Activated T-helper 1 cell treated with anti-CD3 and anti-CD28 coated beads, Interleukin-12 subunit alpha, Interleukin-12 subunit beta, Interleukin-2, Interleukin-4 antibody, amounts not matched to agents 30 ng/mL and 10 ng/mL and 1 ng/mL, durations not matched to agents 14 hours and 24 hours and 36 hours (primary cell): ENCODE measurements around the gene PLCB4. TPM values are rescaled to one million over a fixed set of nuclear protein-coding genes. Genes with fewer than 3 reads are reported as not detected.

Experiments used
- DNase-seq: peaks from one replicate; pipeline ENCODE4 v3.0.0; 2021; ENCODE audit warnings: low spot score
- H3K27ac Mint-ChIP-seq: one replicate; pipeline ENCODE4 v1.8.0; 2021; ENCODE audit warnings: mild to moderate bottlenecking, mixed read lengths
- H3K27me3 Mint-ChIP-seq: one replicate; pipeline ENCODE4 v1.8.0; 2022; ENCODE audit warnings: mild to moderate bottlenecking, moderate library complexity, mixed read lengths; ENCODE audit not compliant: insufficient read depth
- H3K36me3 Mint-ChIP-seq: one replicate; pipeline ENCODE4 v1.8.0; 2021; ENCODE audit warnings: low read depth, mixed read lengths
- H3K4me1 Mint-ChIP-seq: one replicate; pipeline ENCODE4 v1.8.0; 2021; ENCODE audit warnings: low read depth, mixed read lengths
- H3K4me3 Mint-ChIP-seq: one replicate; pipeline ENCODE4 v1.8.0; 2021; ENCODE audit warnings: mild to moderate bottlenecking, moderate library complexity, mixed read lengths
- H3K9me3 Mint-ChIP-seq: one replicate; pipeline ENCODE4 v1.8.0; 2021; ENCODE audit warnings: mixed read lengths
- intact Hi-C: fragments of 100-400 bp; cut with micrococcal nuclease; formaldehyde crosslinking; loops from one replicate; pipeline ENCODE4 v1.15.1; 2024
- total RNA-seq: library from RNA; stranded (reverse); gene quantifications from 2 replicates; pipeline ENCODE4 v1.2.3, GENCODE V29; 2022

PLCB4 gene
- total RNA-seq, 1 donor from 2014 or later, result not detected

DNA sequence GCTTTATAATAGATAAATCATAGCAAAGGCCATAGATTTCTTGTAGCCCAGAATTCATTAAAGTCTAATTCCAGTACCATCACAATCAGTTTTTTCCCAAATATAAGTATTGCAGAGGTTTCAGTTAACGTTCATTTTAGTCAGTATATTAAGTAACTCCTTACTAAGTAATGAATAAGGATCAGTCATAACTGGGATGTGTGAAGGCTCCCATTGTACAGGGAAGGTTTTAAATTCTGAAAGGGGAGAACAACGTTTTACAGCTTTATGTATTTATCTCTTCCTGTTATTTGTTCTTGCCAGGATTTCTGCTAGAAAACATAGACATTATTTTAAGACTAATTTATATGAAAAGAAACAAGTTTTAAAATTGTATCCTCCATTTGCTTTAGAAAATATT, 230.0 kb downstream of the PLCB4 start:
- intact Hi-C loops, result no loop called here
- Mint-ChIP-seq H3K4me1 (no peaks in the 10 kb centered on the region), H3K27me3 (no peaks in the 10 kb centered on the region), H3K9me3 (no peaks in the 10 kb centered on the region), H3K4me3 (no peak overlapping the region), H3K27ac (no peak overlapping the region), H3K36me3 (no peaks in the 10 kb centered on the region)
- DNase-seq, result no peak

DNA sequence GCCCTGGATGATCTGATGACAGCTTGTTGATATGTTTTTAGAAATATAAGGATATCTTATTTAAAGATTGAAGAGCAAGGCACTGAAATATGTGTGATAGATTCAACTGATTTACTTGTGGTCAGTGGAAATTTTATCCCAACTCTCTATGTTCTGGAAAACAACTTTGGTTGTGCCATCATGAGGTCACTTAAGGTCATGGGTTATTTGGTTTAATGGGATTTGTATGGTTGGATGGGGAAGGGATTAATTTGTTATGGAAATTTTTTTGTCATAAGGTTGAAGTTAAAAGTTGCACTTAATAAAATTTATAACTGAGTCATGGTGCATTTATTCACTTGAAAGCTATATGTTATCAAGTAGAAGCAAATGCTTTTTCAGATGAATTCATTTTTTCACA, 231.2 kb downstream of the PLCB4 start:
- no peak overlapping the region for H3K27ac Mint-ChIP-seq
- H3K9me3 Mint-ChIP-seq, result no peaks in the 10 kb centered on the region
- H3K27me3 Mint-ChIP-seq, result no peaks in the 10 kb centered on the region
- H3K36me3 Mint-ChIP-seq, result no peaks in the 10 kb centered on the region
- no peaks in the 10 kb centered on the region for H3K4me1 Mint-ChIP-seq
- no peak for DNase-seq
- no peak overlapping the region for H3K4me3 Mint-ChIP-seq
- intact Hi-C loops, result no loop called here

DNA sequence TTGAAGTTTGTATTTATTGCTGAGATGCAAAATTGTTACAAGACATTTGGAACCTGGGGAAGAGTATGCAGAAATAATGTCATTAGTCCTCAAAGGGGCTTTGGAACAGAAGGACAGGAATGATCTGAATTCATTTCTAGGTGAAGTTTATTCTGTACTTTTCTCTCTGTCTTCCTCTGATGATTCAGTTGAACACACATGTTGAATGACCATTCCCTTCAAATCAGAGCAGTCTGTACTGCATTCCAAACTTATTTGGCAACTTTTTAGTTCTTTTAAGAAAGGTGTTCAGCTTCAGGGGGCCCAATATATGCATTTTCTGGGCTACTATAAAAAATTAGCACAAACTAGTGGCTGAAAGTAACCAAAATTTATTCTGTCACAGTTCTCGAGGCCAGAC, 231.6 kb downstream of the PLCB4 start:
- no peak for DNase-seq
- H3K4me1 Mint-ChIP-seq, result no peaks in the 10 kb centered on the region
- H3K36me3 Mint-ChIP-seq, result no peaks in the 10 kb centered on the region
- H3K27ac Mint-ChIP-seq, result no peak overlapping the region
- no peak overlapping the region for H3K4me3 Mint-ChIP-seq
- no peaks in the 10 kb centered on the region for H3K9me3 Mint-ChIP-seq
- H3K27me3 Mint-ChIP-seq, result no peaks in the 10 kb centered on the region
- intact Hi-C loops, result no loop called here

DNA sequence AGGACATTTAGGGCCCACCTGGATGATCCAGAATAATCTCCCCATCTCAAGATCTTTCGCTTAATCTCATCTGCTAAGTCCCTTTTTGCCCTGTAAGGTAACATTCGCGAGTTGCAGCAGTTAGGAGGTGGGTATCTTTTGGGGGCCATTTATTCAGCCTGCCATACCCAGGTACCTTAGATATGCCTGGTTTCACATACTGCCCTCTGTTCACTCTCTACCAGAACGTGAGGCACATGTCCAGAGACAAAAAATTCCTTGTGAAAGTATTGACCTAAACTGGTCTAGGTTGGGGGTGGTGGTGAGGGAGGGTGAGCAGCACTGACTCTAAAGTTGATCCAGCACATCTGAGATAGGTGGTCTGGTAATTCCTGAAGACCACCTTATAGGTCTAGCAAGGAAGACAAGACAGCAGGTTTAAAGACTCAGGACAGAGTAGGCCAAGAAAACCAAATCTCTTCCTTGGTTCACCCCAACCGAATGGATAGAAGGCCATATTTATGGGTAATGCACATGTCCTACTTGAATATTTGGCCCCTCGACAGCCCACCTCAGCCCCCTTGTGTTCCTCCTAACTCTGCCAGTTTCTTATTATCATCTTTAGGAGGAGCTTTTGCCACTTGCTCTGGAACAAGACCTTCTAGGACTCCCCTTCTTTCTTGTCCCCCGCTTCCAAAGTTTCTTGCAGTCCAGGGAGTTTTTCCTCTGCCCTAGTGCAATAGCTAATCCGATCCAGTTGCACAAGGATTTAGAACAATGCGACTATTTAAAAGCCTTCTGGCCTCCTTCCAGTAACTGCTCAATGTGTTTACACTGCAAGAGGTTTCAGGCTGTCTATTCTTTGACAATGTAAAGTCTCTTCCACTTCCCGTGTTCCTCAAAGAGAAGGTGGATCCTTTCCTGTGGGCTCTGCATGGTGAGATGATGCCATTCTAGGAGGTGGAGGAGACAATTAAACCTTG, 232.5 kb downstream of the PLCB4 start:
- no peak for DNase-seq
- intact Hi-C loops, result no loop called here
- no peaks in the 10 kb centered on the region for H3K36me3 Mint-ChIP-seq
- no peak overlapping the region for H3K4me3 Mint-ChIP-seq
- no peaks in the 10 kb centered on the region for H3K27me3 Mint-ChIP-seq
- H3K9me3 Mint-ChIP-seq, result no peaks in the 10 kb centered on the region
- no peaks in the 10 kb centered on the region for H3K4me1 Mint-ChIP-seq
- H3K27ac Mint-ChIP-seq, result no peak overlapping the region

DNA sequence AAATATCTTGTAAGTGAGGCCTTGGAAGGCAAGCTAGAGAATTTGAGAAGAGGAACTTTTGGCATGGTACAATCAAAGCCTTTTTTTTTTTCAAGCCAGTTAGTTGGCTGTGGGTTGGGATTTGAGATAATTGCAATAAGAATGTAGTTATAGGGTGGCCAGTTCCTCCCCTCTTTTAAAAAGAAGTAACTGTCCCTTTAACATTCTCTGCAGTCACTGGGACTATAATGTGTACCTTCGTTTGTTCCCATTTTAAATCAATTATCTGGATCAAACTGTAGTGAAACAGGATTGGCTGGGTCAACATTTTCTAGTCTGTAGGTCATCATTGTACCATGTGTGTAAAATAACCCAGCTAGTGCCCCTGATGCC, 233.2 kb downstream of the PLCB4 start:
- Mint-ChIP-seq H3K27me3 (no peaks in the 10 kb centered on the region), H3K4me1 (no peaks in the 10 kb centered on the region), H3K4me3 (no peak overlapping the region), H3K27ac (no peak overlapping the region), H3K9me3 (no peaks in the 10 kb centered on the region), H3K36me3 (no peaks in the 10 kb centered on the region)
- DNase-seq, result no peak
- intact Hi-C loops, result no loop called here

DNA sequence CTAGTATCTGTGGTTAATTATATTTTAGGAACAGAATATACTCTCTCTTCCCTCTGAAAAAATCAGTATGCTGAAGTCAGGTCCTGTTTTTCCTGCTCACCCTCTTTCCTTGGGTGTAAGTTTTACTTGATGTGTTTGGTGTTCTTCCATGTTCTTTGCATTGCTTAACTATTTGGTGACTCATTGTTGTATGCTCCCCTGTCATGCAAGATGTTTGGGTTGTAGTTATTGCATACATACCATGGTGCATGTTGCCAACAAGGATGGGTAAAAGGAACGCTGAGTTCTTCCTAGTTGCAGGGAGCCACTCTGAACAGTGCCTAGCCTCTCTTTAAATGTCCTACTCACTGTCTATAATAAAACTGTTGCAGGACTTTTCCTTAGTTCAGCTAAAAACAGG, 237.6 kb downstream of the PLCB4 start:
- no peaks in the 10 kb centered on the region for H3K4me1 Mint-ChIP-seq
- no peak for DNase-seq
- H3K27me3 Mint-ChIP-seq, result no peaks in the 10 kb centered on the region
- no peak overlapping the region for H3K27ac Mint-ChIP-seq
- H3K36me3 Mint-ChIP-seq, result no peaks in the 10 kb centered on the region
- H3K4me3 Mint-ChIP-seq, result no peak overlapping the region
- H3K9me3 Mint-ChIP-seq, result no peaks in the 10 kb centered on the region
- intact Hi-C loops, result no loop called here

DNA sequence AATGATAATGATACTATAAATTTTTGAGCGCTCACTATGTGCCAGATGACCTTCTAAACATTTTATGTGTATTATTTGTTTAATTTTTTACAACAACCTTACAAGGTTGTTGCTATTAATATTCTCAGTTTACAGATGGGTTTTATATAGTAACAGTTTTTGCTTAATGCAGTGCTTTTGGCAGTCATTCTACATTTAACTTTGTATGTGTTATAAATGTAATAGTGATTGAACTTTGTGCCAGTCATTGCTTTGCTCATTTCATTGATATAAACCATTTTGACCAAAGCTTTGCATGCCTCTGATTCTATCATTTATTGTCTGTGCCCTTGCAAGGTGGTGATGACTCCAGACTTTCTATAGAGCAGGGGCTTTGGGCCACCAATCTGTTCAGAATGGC, 239.2 kb downstream of the PLCB4 start:
- H3K27ac Mint-ChIP-seq, result no peak overlapping the region
- no peaks in the 10 kb centered on the region for H3K27me3 Mint-ChIP-seq
- no peaks in the 10 kb centered on the region for H3K4me1 Mint-ChIP-seq
- no peak for DNase-seq
- intact Hi-C loops, result no loop called here
- H3K4me3 Mint-ChIP-seq, result no peak overlapping the region
- no peaks in the 10 kb centered on the region for H3K9me3 Mint-ChIP-seq
- H3K36me3 Mint-ChIP-seq, result no peaks in the 10 kb centered on the region

DNA sequence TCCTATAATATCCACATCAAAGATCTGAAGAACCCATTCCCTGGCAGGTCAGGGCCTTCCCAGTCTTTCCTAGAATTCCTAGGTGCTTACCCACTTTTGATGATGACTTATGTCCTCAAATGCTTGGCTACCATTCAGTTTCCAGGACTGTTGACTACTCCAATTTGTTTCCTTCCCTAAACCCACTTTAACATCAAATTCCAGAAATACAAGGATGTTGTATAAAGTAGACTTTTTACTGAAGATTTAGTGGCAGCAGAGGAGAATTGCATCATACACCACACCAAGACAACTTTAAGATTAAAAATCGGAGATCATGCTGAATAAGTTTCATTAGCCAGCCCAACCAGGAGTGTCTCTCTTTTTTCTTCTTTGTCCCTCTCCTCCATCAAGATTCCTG, 242.2 kb downstream of the PLCB4 start:
- no peaks in the 10 kb centered on the region for H3K9me3 Mint-ChIP-seq
- no peaks in the 10 kb centered on the region for H3K36me3 Mint-ChIP-seq
- no peaks in the 10 kb centered on the region for H3K4me1 Mint-ChIP-seq
- no peaks in the 10 kb centered on the region for H3K27me3 Mint-ChIP-seq
- intact Hi-C loops, result no loop called here
- DNase-seq, result no peak
- no peak overlapping the region for H3K27ac Mint-ChIP-seq
- no peak overlapping the region for H3K4me3 Mint-ChIP-seq

DNA sequence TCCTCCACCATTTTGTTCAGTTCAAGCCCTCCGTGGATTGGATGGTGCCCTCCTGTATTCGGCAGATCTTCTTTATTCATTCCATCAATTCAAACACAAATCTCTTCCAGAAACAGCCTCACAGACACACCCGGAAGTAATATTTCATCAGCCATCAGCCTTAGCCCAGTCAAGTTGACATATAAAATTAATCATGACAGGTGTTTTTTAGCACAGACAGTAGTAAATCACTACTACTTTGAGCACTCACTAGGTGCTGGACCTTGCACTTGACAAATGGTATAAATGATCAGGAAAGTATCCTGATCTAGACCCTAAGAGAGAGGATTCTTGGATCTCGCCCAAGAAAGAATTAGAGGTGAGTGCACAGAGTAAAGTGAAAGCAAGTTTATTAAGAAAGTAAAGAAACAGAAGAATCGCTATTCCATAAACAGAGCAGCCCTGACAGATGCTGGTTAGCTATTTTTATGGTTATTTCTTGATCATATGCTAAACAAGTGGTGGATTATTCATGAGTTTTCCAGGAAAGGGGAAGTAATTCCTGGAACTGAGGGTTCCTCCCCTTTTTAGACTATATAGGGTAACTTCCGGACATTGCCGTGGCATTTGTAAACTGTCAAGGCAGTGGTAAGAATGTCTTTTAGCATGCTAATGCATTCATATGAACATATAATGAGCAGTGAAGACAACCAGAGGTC, 250.9 kb downstream of the PLCB4 start:
- no peaks in the 10 kb centered on the region for H3K9me3 Mint-ChIP-seq
- no peak overlapping the region for H3K27ac Mint-ChIP-seq
- no peaks in the 10 kb centered on the region for H3K36me3 Mint-ChIP-seq
- H3K27me3 Mint-ChIP-seq, result no peaks in the 10 kb centered on the region
- H3K4me1 Mint-ChIP-seq, result peaks cover 8% of the 10 kb centered on the region
- H3K4me3 Mint-ChIP-seq, result no peak overlapping the region
- intact Hi-C loops, result no loop called here
- DNase-seq, result no peak

DNA sequence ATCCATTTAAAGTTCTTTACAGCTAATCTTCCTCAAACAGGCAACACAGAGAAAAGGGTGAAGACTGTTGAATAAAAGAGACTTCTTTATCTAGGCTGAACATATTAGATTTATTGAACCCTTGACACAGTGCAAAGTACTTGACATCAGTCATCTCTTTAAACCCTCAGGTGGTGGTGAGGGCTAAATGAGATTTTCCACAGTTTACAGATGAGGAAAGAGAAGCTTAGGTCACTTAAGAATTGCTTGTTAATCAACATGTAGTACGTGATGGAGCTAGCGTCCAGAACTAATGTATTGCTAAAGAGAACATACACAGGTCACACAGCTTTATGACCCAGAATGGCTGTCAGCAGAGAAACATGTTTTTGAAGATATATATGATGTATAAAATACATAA, 252.1 kb downstream of the PLCB4 start:
- intact Hi-C loops, result no loop called here
- no peak for DNase-seq
- peaks cover 8% of the 10 kb centered on the region for H3K4me1 Mint-ChIP-seq
- H3K9me3 Mint-ChIP-seq, result no peaks in the 10 kb centered on the region
- no peak overlapping the region for H3K27ac Mint-ChIP-seq
- H3K4me3 Mint-ChIP-seq, result no peak overlapping the region
- no peaks in the 10 kb centered on the region for H3K27me3 Mint-ChIP-seq
- no peaks in the 10 kb centered on the region for H3K36me3 Mint-ChIP-seq

DNA sequence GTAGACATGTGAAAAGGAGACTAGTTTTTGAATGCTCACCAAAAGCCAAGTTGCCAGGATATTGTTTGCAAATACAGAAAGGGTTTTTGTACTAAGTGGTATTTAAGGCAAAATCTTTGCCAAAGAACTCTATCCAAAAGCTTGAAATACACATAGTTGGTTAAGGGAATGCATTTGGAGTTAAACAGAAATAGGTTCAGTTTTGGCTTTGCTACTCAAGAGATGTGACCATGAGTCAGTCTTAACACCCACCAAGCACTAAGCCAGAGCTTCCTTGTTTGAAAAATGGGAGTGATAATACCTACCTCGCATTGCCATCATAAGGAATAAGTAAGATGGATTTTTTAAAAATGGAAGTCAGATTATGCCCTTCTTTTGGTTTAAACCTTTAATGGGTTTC, 253.8 kb downstream of the PLCB4 start:
- intact Hi-C loops, result no loop called here
- Mint-ChIP-seq H3K27me3 (no peaks in the 10 kb centered on the region), H3K4me3 (no peak overlapping the region), H3K4me1 (peaks cover 8% of the 10 kb centered on the region), H3K9me3 (no peaks in the 10 kb centered on the region), H3K27ac (no peak overlapping the region), H3K36me3 (no peaks in the 10 kb centered on the region)
- DNase-seq, result no peak

DNA sequence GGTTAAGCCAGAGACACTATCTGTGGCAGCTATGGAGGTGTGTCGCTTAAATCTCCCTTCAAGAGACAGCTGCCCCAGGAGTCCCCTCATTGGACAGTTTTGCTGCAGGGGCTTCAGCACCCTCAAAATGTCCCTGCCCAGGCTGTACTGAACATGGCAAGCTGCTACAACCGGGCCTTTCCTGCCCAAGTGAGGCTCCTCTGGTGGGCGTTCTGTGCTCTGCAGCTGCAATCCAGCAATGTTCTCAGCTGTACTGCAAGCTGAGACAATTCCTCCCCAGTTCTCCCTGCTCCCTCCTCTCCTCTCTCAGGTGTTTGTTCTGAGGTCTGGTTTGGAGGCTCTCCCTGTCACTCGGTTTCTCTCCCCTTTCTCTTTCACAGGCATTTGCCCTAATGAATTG, 254.7 kb downstream of the PLCB4 start:
- intact Hi-C loops, result no loop called here
- Mint-ChIP-seq H3K9me3 (no peaks in the 10 kb centered on the region), H3K27me3 (no peaks in the 10 kb centered on the region), H3K4me1 (peaks cover 8% of the 10 kb centered on the region), H3K36me3 (no peaks in the 10 kb centered on the region), H3K4me3 (no peak overlapping the region), H3K27ac (no peak overlapping the region)
- no peak for DNase-seq

DNA sequence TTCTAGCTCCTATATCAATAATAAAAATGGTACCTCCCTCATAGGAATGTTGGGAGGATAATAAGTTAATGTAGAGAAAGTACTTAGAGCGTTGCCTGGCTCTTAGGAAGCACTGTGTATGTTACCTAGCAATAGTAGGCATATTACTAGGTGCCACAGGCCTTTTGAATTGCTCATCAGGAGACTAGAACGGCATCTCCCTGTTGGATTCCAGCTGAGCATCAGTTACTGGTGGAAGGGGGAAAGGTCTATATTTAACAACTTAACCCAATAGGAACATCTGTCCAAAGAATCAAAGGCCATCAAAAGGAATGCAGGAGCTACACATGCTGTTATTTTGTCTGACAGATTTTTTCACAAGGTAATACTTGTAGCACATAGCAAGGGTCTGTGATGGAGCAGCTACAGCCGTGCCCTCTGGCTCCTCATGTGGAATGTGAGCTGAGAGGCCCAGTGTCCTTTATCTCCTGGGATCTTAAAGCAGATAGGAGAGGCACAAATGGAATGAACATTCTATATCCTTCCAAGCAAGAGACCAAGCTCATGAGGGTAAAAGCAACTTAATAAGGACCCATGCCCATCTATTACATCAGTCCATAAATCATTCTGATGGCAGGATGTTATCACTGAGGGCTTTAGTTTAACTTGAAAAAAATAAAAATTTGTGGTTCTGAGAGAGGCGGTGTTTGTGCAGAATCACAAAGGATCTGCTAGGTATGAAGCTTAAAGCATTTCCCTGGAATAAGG, 260.6 kb downstream of the PLCB4 start:
- H3K27ac Mint-ChIP-seq, result no peak overlapping the region
- H3K9me3 Mint-ChIP-seq, result no peaks in the 10 kb centered on the region
- H3K4me3 Mint-ChIP-seq, result no peak overlapping the region
- peaks cover 1% of the 10 kb centered on the region for H3K27me3 Mint-ChIP-seq
- intact Hi-C loops, result loop anchor here (5.0 kb wide), 1 partner anchor 52 kb away; no protein-coding TSS in a partner anchor
- H3K36me3 Mint-ChIP-seq, result no peaks in the 10 kb centered on the region
- no peaks in the 10 kb centered on the region for H3K4me1 Mint-ChIP-seq
- no peak for DNase-seq
